ENCODE data around the gene TM9SF1. TPM values are rescaled to one million over a fixed set of nuclear protein-coding genes. Genes with fewer than 3 reads are reported as not detected.

Gene TM9SF1
- total RNA-seq, 6 donors from 2014 or later, result 15.7 to 75.4 (median 53.8) TPM

DNA sequence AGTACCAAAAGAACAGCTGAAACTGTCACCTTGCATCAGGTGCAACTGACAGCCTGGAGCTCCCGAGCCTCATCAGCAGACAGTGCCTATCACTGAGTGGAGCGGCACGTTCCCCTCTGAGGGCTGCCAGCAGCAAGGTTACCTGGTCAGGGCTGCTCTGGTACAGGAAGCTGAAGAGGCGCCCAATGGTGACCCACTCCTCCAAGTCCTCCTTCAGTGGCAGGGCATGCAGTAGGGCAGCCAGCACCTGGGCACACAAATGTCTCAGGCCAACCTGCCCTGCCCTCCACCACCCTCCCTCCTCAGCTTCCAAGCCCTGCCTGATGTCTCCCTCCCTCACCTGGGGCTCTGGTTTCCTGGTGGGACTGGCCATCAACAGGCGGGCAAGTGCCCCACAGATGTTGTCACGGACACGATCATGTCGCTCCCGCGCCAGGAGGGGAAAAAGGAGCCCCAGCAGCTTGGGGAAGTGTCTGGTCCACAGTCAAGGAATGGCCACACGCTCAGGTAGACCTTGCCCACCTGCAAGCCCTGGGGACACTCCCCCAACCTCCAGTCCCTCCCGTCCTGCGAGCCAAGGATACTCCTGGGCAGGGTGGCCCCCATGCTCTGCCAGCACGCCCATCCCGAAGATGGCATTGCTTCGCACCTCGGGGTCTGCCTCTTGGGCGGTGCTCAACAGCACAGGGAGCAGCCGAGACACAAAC lies 13.7 kb downstream of the TM9SF1 start:
- Histone ChIP-seq H3K4me3 (no peak overlapping the region), H3K9me3 (no peaks in the 10 kb centered on the region), H3K36me3 (peaks cover 14 to 99% (median 94%) of the 10 kb centered on the region in 4 donors), H3K27ac (no peak overlapping the region), H3K27me3 (no peaks in the 10 kb centered on the region), H3K4me1 (no peaks in the 10 kb centered on the region)
- DNase-seq, result peak in 1 of 2 donors; percentile 62
- WGBS, 2 donors, result 89 to 91% methylated on average over 7 to 18 of the region's 19 CpGs
- no peak for ATAC-seq (ENCODE audit: low FRiP score in 2 of 2)
- TF ChIP-seq EP300 (IDR thresholded peaks at IDR 0.05) (no peak), POLR2A (IDR thresholded peaks at IDR 0.05) (no peak), POLR2AphosphoS5 (IDR thresholded peaks at IDR 0.05) (no peak)
- TF ChIP-seq, protein P1, sequence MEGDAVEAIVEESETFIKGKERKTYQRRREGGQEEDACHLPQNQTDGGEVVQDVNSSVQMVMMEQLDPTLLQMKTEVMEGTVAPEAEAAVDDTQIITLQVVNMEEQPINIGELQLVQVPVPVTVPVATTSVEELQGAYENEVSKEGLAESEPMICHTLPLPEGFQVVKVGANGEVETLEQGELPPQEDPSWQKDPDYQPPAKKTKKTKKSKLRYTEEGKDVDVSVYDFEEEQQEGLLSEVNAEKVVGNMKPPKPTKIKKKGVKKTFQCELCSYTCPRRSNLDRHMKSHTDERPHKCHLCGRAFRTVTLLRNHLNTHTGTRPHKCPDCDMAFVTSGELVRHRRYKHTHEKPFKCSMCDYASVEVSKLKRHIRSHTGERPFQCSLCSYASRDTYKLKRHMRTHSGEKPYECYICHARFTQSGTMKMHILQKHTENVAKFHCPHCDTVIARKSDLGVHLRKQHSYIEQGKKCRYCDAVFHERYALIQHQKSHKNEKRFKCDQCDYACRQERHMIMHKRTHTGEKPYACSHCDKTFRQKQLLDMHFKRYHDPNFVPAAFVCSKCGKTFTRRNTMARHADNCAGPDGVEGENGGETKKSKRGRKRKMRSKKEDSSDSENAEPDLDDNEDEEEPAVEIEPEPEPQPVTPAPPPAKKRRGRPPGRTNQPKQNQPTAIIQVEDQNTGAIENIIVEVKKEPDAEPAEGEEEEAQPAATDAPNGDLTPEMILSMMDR (IDR thresholded peaks at IDR 0.05), result no peak

DNA sequence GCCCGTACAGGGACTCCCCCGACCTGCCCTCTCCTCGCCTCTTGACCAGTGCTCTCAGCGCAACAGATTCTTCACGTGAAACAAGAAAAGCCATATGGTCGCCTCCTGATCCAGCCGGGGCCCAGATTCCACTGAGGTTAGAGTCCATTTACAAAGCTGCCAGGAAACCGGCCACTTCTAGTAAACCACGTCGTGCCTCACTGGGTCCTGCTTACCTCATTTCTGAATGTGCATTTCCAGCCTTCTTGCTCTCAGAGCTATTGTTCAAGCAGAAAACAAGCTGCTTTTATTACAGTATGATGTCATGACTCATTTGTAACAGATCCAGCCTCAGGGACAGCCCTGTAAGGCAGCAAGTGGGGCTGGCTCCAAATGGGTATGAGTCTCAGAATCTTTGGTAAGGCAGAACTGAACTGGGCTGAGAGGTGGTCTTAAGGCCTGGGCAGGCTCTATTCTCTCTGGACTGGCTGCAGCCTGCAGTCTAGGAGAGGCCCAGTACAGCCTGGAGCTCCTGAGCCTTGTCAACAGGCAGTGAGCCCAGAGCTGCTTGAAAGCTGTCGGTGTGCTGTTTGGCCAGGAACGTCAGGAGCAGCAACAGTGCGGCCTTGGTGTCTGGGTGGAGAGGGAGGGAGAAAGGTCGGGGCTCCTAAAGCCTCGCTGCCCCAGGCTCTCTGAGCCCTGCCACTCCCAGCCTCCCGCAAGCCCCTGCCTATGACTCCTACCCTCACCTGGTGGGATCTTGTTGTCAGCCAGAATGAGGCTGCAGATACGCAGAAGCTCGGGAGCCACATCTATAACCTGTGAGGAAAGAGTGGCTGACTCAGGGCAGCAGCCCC lies 15.1 kb downstream of the TM9SF1 start:
- no peak for DNase-seq
- Histone ChIP-seq H3K27me3 (no peaks in the 10 kb centered on the region), H3K27ac (no peak overlapping the region), H3K9me3 (no peaks in the 10 kb centered on the region), H3K4me1 (no peaks in the 10 kb centered on the region), H3K36me3 (peaks cover 14 to 98% (median 91%) of the 10 kb centered on the region in 4 donors), H3K4me3 (no peak overlapping the region)
- peak in 1 of 2 donors; percentile 44 for ATAC-seq (ENCODE audit: low FRiP score in 2 of 2)
- TF ChIP-seq POLR2AphosphoS5 (IDR thresholded peaks at IDR 0.05), result no peak
- no peak for TF ChIP-seq POLR2A (IDR thresholded peaks at IDR 0.05)
- TF ChIP-seq, protein P1 (IDR thresholded peaks at IDR 0.05), result no peak
- TF ChIP-seq EP300 (IDR thresholded peaks at IDR 0.05), result no peak
- 89 to 90% methylated on average over 17 to 18 of the region's 18 CpGs for WGBS, 2 donors

DNA sequence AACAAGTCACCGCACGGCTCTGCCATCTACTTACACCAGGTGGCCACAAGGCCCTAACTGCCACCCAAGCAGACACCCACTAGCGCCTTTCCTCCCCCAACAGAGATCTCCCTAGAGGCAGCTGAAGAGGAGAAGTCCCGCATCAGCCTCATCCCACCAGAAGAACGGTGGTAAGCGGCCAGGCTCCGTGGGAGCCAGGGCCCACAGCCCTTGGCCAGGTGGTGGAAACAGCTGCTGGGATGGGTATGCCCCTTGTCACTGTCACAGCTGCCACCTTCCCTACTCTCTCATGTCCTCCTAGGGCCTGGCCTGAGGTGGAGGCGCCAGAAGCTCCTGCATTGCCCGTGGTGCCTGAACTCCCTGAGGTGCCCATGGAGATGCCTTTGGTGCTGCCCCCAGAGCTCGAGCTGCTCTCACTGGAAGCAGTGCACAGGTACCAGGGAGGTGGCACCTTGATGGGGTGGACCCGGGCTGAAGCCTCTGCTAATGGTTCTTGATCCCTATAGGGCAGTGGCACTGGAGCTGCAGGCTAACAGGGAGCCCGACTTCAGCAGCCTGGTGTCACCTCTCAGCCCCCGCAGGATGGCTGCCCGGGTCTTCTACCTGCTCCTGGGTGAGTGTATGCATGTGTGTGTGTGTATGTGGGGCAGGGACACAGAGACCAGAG lies 15.8 kb downstream of the TM9SF1 start:
- Histone ChIP-seq H3K36me3 (peaks cover 14 to 95% (median 88%) of the 10 kb centered on the region in 4 donors), H3K27ac (no peak overlapping the region), H3K9me3 (no peaks in the 10 kb centered on the region), H3K27me3 (no peaks in the 10 kb centered on the region), H3K4me3 (no peak overlapping the region), H3K4me1 (no peaks in the 10 kb centered on the region)
- ATAC-seq (ENCODE audit: low FRiP score in 2 of 2) (no peak), DNase-seq (no peak)
- TF ChIP-seq POLR2AphosphoS5 (IDR thresholded peaks at IDR 0.05) (no peak), EP300 (IDR thresholded peaks at IDR 0.05) (no peak), POLR2A (IDR thresholded peaks at IDR 0.05) (no peak)
- TF ChIP-seq, protein P1 (IDR thresholded peaks at IDR 0.05), result no peak
- WGBS, 2 donors, result 90 to 91% methylated on average over 6 to 13 of the region's 14 CpGs

DNA sequence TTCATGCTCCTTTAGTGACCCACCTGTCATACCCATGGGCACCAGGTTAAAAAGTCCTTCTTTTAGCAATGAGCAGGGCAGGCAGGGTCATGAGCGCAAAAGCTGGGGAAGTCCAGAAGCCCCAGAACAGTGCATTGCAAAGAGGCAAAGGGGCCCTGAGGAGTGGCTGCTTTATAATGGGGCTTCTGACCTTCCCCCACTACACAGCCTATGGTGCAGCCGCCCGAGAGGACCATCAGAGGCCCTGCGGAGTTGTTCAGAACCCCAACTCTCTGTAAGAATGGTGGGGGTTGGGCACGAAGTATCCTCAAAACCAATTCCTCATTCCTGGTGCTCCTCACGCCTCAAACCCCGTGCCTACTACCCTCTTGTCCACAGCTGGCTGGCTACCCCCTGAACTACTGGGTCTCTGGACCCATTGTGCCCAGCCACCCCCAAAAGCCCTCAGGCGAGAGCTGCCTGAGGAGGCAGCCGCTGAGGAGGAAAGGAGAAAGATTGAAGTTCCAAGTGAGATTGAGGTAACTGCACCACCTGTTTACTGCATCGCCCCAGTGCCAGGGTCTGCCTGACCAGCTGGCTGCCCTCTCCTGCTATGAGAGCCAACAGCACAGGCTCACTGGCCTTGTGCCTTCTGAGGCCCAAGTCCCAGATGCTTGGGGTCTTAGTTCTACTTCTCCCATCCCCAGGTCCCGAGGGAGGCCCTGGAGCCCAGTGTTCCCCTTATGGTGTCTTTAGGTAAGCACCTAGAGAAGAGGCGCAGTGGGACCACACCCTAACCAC lies 16.7 kb downstream of the TM9SF1 start:
- WGBS, 2 donors, result 85 to 90% methylated on average over 10 to 12 of the region's 12 CpGs
- no peak for DNase-seq
- ATAC-seq (ENCODE audit: low FRiP score in 2 of 2), result no peak
- Histone ChIP-seq H3K27me3 (no peaks in the 10 kb centered on the region), H3K27ac (no peak overlapping the region), H3K4me3 (no peak overlapping the region), H3K36me3 (peaks cover 14 to 89% (median 83%) of the 10 kb centered on the region in 4 donors), H3K4me1 (no peaks in the 10 kb centered on the region), H3K9me3 (no peaks in the 10 kb centered on the region)
- TF ChIP-seq, protein P1 (IDR thresholded peaks at IDR 0.05), result no peak
- no peak for TF ChIP-seq POLR2AphosphoS5 (IDR thresholded peaks at IDR 0.05)
- no peak for TF ChIP-seq POLR2A (IDR thresholded peaks at IDR 0.05)
- no peak for TF ChIP-seq EP300 (IDR thresholded peaks at IDR 0.05)

All from upper lobe of left lung (tissue), 6 donors.